DLD1 (cell line): Measurements from ENCODE around the gene CDC20B.

Experiments
- in situ Hi-C: cut with HindIII; loops from 2 replicates; pipeline ENCODE4 v1.10.0; 2017; ENCODE audit warnings: low sequenced_read_pairs

The CDC20B gene, protein sequence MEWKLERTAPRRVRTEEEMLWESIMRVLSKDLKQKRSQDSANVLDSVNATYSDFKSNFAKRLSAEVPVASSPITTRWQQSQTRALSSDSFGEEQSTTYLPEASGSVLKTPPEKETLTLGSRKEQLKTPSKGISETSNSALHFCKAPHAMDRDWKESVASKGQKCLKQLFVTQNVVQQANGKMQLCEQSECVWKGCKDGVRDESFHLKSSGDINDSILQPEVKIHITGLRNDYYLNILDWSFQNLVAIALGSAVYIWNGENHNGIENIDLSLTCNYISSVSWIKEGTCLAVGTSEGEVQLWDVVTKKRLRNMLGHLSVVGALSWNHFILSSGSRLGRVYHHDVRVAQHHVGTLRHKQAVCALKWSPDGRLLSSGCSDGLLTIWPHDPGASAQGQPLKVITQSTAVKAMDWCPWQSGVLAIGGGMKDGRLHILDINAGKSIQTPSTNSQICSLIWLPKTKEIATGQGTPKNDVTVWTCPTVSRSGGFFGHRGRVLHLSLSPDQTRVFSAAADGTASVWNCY

DNA sequence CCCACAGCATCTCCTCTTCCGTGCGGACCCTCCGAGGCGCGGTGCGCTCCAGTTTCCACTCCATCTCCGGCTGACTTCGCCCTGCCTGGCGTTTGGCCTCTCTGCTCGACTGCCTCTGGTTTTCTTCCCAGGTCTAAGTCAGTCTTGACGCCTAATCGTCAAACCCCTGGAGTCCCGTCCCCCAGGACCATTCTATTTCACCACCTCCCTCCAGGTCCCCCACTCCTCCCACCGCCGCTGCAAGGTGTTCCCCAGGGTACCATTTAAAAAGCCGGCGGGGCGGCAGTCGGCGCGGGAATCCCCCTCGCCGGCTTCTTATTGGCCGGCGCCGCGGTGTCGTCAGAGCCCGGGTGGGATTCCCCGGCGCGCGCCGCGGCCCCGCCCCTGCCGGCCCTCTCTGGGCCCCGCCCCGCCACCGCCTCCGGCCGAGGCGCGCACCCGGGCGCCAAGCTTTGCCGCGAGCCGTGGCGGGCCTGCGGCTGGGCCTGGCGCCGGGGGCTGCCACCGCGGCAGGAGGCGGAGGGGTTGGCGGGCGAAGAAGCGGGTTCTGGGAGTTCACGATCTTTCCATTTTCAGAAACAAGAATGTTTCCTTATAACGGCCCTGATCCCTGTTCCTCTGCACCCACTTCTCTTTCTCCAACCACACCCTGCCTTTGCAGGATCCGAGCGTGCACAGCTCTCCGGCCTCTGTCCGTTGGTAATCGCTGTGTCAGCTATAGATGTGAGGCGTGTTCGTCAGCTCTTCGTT lies at the start of gene CDC20B:
Gene CDC20B (minus strand): TSS at position 241 of the 750 bp plus-strand sequence. CDS start 177 bp downstream, at position 64.
- in situ Hi-C loops, result no loop called here

DNA sequence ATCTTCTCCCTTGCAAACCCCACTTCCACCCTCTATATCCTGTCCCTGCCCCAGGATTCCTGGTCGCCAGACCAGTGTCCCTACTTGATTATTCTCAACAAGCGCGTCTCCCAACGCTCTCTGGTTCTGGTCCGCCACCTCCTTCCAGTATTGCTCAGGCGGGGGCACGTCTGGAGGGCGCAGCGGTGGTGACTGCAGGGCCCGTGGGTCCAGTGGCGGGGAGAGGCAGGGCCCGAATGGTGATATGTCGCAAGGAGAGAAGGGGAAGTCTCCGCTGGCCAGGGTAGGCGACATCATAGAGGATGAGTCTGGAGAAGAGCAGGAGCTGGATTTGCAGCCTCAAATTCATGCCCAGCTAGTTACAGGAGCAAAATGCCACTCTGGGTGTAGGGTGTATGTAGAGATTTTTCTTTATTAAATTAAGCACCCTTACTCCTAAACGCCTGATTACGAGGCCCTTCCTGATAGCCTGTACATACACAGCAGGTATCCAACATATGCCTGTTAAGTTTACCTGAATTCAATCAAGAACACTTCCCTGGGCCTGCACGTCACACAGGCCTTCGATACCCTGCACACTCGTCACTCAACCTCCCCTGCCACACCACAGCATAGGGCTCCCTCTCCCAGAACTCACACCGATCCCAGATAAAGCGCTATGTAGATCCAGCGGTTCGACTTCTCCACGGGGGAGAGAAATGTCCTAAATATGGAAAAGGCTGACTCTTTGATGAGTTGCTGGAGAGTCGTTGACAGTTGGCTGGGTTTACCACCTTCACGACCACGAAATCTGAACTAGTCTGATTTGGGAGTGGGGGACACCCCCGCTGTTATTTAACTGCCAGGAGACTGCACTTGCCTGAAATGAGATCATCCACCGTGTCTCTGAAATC lies 49.4 kb upstream of the CDC20B start:
- in situ Hi-C loops, result no loop called here

DNA sequence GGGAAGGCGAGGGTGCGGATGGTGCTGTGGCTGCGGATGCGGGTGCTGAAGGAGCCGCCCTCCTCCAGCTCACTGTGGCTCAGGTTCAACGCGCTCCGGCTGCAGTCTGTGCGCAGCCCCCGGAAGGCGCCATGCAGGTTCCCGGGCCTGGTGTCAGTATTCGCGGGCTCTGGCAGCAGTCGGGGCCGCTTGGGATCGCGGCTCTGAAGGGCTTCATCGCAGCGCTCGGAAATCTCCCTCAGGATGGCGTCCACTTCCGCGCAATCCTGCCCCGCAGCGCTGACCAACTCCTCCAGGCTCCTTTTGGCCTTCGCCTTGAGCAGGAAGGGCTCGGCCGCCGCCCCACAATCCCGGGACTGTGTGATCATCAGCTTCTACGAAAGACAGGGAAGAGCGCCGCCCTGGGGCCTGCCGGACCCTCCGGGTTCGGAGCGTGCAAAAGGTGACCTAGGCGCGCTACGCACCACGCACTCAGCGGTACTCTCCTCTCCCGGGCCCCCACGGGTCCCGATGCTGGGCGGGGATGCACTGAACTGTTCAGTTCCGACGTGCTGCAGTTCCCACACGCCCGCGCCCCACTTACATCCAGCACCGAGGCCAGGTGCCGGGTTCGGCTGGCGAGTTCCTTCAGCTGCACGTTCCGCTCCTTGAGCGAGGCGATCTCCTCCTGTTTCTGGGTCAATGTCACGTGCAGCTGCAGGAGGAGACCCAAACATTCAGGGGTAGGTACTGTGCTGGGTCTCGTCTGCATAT lies 47.6 kb upstream of the CDC20B start:
- in situ Hi-C loops, result no loop called here

DNA sequence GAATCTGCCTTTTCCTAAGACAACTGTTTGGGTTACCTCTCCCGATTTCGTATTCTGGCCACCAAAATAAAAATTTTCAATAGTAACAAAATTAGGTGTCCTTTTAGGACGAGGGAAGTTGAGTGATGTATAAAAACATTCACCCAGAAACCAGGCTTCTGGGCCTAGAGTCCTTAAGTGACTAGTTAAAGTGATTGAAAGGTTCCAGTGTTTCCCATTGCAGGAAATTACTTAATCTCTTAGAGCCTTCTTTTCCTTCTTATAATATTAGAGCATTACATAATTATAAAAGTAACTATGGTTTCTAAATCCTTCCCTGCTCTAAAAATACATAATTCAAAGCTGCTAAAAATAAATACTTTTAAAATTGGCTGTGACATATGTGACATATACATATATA lies 46.8 kb upstream of the CDC20B start:
- in situ Hi-C loops, result no loop called here

DNA sequence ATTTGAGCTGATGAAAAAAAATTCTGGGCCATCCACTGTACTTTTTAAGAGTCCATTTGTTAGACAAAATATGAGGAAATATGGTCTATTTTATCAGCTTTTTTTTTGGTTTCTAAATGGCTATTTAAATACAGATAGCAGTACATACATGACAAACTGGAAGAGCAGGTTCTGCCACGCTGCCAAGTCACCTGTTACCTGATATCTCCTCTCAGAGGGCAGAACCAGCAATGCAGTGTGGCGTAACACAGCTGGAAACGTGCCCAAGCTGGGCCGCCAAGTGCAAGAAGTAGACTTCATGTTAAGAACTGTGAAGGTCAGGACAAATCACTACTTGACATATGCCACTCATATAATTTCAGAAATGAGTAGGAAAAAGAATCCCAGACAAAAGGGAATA lies 46.0 kb upstream of the CDC20B start:
- in situ Hi-C loops, result no loop called here

DNA sequence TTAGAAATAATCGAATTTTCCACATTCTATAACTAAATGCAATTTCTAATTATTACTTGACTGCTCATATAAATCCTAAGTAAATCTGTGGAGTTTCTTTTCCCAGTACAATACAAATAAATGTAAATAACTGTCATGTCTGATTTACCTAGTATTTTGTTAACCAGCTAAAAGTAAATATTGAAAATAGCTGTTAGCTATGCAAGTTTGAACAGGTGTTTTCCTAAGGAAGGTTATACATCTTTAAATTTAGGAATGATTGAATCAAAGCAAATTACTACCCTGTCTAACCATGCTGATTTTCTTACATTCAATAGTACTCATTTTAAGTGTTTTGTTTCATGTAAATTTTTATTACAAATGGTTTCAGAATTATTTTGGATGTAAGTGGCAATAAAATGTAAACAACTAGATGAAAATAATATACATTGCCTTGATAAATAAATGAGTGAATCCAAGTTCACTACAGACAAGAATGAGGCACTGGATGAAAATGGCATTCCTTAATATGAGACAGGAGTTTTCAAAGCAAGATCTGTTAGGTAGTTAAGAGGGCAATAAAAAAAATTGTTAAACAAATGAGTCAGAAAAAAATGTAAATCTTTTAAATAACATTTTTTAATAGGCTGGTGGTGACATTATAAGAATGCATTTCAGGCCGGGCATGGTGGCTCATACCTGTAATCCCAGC lies 38.4 kb upstream of the CDC20B start:
- in situ Hi-C loops, result no loop called here

DNA sequence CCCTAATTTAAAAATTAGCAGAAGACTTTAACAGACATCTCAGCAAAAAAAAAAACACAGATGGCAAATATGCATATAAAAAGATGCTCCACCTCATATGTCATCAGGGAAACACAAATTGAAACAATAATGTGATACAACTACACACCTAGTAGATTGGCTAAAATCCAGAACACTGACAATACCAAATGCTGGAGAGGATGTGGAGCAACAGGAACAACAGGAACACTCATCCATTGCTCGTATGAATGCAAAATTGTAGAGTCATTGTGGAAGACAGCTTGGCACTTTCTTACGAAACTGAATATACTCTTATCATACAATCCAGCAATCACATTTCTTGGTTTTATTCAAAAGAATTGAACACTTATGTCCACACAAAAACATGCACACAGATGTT lies 32.0 kb upstream of the CDC20B start:
- in situ Hi-C loops, result no loop called here

DNA sequence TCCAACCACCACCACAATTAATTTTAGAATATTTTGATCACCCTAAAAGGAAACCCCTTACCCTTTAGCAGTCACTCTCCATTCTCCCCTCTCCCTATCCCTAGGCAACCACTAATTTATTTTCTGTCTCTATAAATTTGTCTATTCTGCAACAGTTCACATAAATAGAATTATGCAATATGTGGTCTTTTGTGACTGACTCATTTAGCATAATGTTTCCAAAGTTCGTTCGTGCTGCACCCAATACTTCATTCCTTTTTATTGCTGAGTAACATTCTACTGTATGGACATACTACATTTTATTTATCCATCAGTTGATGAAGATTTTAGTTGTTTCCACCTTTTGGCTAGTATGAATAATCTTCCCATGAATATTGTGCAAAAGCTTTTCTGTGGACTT lies 18.2 kb upstream of the CDC20B start:
- in situ Hi-C loops, result no loop called here

DNA sequence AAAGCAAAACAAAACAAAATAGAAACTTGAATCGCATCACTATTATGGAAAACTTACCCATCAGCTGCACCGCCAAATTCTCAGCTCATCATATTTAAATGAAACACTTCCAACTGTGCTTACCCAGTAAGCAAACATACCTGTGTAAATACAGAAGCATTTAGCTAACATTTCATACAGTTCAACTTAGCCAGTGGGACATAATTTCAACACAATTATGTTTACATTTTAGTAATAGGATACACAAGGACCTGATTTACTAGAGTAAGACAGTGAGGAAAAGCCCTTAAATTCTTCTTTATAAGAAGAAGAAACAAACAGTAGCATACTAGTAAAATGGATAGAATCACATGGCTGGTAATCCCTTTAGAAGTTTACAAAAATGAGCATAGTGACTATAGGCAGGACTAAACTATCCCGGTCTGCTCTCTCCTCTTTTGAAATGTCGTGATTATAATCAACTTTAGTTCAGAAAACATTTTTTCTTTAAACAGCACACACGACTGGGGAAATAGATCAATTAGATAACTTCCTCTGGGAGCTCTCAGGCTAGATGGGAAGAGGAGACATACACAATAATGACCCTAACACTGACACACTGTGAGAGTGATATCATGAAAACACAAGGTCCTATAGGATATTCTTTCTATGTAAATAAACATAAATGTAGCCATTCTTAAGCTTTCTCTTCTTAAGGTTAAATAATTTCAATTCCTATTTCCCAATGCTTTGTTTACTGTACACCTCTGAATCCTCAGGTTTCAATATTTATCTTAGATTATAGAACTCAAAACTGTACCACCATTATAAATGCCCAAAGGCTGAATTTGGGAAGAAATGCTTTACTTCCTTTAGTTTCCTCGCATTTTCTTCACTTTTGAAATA lies 15.9 kb upstream of the CDC20B start:
- in situ Hi-C loops, result no loop called here

DNA sequence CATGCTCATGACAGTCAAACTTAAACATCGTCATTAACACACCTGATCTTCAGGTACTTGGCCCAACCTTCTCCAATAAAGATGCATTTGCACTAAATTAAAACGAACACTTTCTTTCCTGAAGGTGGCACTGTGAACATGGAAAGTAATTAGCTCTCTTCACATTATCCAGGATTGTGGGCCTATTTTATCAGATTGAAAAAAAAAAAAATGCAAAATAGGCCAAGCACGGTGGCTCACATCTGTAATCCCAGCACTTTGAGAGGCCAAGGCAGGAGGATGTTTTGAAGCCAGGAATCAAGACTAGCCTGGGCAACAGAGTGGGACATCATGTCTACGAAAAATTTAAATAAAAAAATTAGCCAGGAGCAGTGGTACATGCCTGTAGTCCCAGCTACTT lies 14.4 kb upstream of the CDC20B start:
- in situ Hi-C loops, result no loop called here

DNA sequence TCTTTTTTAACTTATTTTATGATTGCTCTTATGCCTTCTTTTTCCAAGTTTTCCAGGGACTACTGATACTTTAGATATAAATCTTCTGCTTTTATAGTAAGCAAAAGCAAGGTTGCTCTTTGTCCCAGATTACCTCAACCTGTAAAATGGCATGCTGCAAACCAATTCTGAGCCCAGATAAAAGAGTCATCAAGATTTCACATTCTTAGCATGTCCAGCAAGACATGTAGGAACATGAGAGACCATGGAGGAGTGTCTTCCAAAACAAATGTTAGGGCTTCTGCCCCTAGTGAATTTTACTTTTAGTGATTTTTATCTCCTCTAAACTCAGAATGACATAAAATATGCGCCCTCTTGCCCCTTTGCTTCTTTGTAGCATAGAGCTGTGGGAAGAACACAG lies 7.0 kb upstream of the CDC20B start:
- in situ Hi-C loops, result no loop called here

DNA sequence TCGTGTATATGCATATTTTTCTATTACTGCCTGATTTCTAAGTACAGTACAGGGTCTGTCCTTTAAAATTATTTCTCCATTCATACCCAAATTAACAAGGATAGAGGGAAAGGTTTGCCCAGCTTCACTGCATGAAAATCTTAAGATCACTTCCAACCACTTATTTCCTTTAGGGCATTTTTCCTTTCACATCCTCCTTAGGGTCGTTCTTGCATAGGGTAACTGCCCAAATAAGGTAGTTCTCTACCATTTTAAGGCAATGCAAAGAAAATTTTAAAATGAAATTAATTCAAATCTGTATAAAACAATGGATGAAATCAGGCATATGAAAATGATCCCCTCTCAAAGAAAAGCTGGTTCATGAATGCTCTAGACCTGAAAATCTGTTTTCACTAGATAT lies 4.1 kb upstream of the CDC20B start:
- in situ Hi-C loops, result loop anchor here (5.0 kb wide), 1 partner anchor 55 kb away; the partner anchor contains the start of gene CCNO

DNA sequence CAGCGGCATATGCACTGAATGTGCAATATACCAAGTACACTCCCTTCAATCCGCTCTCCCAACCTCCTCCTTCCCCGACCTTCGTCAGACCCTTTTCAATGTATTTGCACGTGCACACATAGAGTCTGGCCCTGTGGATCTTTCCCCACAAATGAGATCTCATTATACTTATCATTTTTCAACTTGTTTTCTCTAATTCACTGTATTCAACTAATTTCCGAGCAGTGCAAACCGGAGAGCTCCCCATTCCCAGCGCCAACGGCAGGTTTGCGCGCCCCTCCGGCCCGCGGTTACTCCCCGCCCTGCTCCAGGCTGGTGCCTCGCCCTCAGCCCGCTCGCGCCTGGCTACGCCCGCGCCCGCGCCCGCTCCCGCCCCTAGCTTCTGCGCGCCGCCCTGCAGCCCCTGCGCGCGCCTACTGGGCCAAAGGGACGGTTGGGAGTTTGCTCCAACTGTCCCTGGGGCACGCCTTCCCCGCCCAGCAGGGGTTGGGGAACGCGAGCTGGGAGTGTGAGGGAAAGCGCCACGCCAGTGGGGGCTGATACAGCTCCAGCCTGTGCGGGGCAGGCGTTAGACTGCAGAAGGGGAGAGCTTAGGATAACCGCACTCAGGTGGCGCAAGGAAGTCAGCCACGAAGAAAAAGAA lies 3.3 kb upstream of the CDC20B start:
- in situ Hi-C loops, result loop anchor here (5.0 kb wide), 1 partner anchor 56 kb away; the partner anchor contains the start of gene CCNO

DNA sequence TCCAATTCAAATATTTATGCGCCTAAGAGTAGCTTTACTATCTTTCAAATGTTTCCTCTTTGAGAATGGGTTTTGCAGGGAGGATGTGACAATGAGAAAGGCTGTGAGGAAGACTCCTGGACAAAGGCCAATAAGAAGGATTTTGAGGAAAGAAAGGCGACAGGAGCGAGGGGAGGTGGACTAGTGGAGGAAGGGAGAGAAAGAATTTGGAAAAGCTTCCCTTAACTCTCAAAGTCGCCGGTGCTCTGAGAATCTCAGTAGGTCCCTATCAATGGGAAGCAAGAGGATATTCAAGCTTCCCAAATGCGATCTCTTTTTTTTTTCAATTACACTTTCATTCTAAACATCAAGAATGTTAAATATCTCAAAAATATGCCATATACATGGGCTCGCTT lies 2.8 kb upstream of the CDC20B start:
- in situ Hi-C loops, result loop anchor here (5.0 kb wide), 1 partner anchor 57 kb away; the partner anchor contains the start of gene CCNO

DNA sequence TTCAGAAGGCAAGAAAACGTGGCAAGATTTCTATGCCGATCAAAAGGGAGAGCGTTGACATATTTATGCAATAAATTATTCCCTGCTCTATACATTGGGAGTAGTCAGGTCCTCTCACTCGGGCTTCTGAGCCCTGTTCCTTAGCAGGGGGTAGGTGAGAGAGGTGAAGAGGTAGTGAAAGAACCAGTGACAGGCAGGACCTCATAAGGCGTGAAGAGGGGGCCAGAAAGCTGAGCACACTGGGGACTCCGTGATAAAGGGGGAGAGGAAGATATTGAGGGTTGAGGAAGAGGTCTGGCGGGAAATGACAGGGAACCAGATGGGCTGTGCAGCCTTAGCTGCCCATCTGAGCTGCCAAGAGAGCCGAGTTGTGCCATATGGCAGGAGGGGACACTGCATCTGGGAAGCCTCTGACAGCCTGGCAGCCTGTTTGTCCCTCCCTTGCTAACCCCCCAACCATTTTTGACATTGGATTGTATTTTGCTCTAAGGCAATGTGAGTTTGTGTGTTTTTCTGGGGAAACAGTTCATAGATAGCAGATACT lies 782 bp upstream of the CDC20B start:
- in situ Hi-C loops, result no loop called here

DNA sequence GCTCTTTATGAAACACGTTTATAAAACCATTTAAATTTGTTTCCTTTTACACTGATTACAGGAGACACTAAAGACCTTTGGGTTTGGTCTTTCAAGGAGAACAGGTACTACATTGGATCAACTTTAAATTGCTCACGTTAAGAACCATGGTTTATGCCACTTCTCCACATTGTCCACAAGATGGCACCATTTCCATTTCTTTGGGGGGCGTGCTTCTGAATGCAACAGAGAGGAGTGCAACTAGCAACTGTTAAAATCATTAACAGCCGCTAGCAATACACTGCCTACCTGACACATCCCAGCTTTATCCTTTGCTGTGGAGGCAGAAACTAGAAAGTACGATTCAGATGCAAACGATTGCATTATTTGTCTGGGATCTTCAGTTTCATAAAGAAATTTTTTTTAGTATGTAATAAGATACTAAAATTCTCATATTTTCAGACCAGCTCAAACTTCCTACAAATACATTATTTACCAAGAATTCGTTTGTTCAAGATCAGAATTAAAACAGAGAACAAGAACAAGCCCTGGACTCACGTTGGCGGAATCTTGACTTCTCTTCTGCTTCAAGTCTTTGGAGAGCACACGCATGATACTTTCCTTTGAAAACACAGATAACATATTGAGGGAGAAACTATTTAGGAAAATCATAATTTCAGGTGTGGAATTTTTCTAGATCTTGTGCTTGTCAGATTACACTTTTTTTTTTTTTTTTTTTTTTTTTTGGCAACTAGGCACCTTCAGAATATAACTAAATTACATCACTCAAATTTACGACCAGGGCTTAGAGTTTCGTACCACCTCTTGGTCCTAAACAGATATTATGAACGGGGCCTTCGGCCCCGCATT lies 702 bp downstream of the CDC20B start:
- in situ Hi-C loops, result no loop called here

DNA sequence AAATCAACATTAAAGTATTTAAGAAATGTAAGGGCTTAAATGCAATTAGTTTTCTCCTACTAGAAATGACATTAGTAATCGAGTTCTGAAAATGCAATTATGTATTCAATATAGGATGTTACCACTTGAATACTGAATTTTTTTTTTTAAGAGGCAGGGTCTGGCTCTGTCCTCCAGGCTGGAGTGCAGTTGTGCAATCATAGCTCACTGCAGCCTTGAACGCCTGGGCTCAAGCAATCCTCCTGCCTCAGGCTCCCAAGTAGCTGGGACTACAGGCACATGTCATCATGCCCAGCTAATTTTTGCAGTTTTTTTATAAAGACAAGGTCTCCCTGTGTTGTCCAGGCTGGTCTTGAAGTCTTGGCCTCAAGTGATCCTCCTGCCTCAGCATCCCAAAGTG lies 1.5 kb downstream of the CDC20B start:
- in situ Hi-C loops, result no loop called here
